H1 (cell line): ENCODE results near the gene ABCC4. TPM values are rescaled to one million over a fixed set of nuclear protein-coding genes. Genes with fewer than 3 reads are reported as not detected.

Experiments used
- CTCF ChIA-PET: fragments of 300-600 bp; sonication (Branson Sonifier 250); formaldehyde crosslinking; loops from one replicate; lab custom pipeline; 2021; ENCODE audit not compliant: partially characterized antibody; lab: Charles Lee
- POLR2A ChIA-PET: fragments of 300-600 bp; sonication (Branson Sonifier 250); formaldehyde crosslinking; loops from one replicate; lab custom pipeline; 2021; ENCODE audit warnings: inconsistent platforms; ENCODE audit not compliant: partially characterized antibody; lab: Charles Lee
- DNase-seq, 2 experiments: peaks; one replicate each; pipeline versions ENCODE4 v3.0.0 to v3.0.0-alpha.2; 2010 to 2022; ENCODE audit warnings: low spot score in 2 of 2, low read depth in 1 of 2, mixed read lengths in 1 of 2
- FAIRE-seq: peaks from 2 replicates; lab custom pipeline; 2011; peaks lifted over from hg19 to GRCh38; lab: Jason Lieb, UNC
- H2AFZ ChIP-seq: 2 replicates; pipeline ENCODE4 v1.8.1; 2012; ENCODE audit warnings: low read length, inconsistent platforms
- H2AK5ac ChIP-seq: 2 replicates; pipeline ENCODE4 v1.6.1; 2013; ENCODE audit warnings: low read depth, low read length
- H2BK120ac ChIP-seq: replicated peaks from 2 replicates; pipeline ENCODE3; 2013; ENCODE audit warnings: low read depth, low read length, inconsistent platforms
- H2BK12ac ChIP-seq: 2 replicates; pipeline ENCODE4 v1.6.1; 2013; ENCODE audit warnings: low read depth, low read length
- H2BK15ac ChIP-seq: 2 replicates; pipeline ENCODE4 v1.6.1; 2013; ENCODE audit warnings: low read length
- H2BK20ac ChIP-seq: 2 replicates; pipeline ENCODE4 v1.6.1; 2013; ENCODE audit warnings: low read length
- H2BK5ac ChIP-seq: 2 replicates; pipeline ENCODE4 v1.6.1; 2013; ENCODE audit warnings: low read depth, low read length
- H3K14ac ChIP-seq: 2 replicates; pipeline ENCODE4 v1.6.1; 2013; ENCODE audit warnings: inconsistent platforms; ENCODE audit not compliant: insufficient read length
- H3K18ac ChIP-seq: 2 replicates; pipeline ENCODE4 v1.6.1; 2013; ENCODE audit warnings: low read length; ENCODE audit errors: extremely low read depth
- H3K23ac ChIP-seq: 2 replicates; pipeline ENCODE4 v1.6.1; 2013; ENCODE audit warnings: inconsistent platforms; ENCODE audit not compliant: insufficient read length
- H3K23me2 ChIP-seq: 2 replicates; pipeline ENCODE4 v1.6.1; 2013; ENCODE audit warnings: low read depth, low read length
- H3K27ac ChIP-seq: 2 replicates; pipeline ENCODE4 v1.6.1; 2011; ENCODE audit warnings: low read depth, low read length, inconsistent platforms
- H3K27me3 ChIP-seq, 4 experiments: replicated peaks in 1 of 4; 1 replicate in 1 of 4; 2 replicates in 3 of 4; pipeline versions ENCODE4 v1.6.1 to v1.8.1; 2011 to 2013; ENCODE audit warnings: low read length in 3 of 4, mild to moderate bottlenecking in 3 of 4, inconsistent platforms in 2 of 4, mixed read lengths in 2 of 4, moderate library complexity in 1 of 4; ENCODE audit not compliant: control insufficient read depth in 3 of 4, insufficient read depth in 3 of 4; ENCODE audit errors: extremely low read depth in 1 of 4
- H3K36me3 ChIP-seq, 4 experiments: 2 replicates each; pipeline versions ENCODE4 v1.6.1 to v1.8.1; 2011 to 2013; ENCODE audit warnings: mild to moderate bottlenecking in 4 of 4, low read length in 3 of 4, moderate library complexity in 2 of 4, control low read depth in 1 of 4, inconsistent platforms in 1 of 4; ENCODE audit not compliant: insufficient read depth in 4 of 4, control insufficient read depth in 2 of 4
- H3K4ac ChIP-seq: replicated peaks from 2 replicates; pipeline ENCODE3; 2013; ENCODE audit warnings: low read length, low read depth, mixed read lengths, inconsistent platforms; ENCODE audit not compliant: insufficient read length
- H3K4me1 ChIP-seq, 4 experiments: replicated peaks in 1 of 4; 1 replicate in 1 of 4; 2 replicates in 3 of 4; pipeline versions ENCODE4 v1.6.1 to v1.8.1; 2011 to 2013; ENCODE audit warnings: low read length in 3 of 4, inconsistent platforms in 2 of 4, mixed read lengths in 1 of 4; ENCODE audit not compliant: insufficient read depth in 4 of 4, control insufficient read depth in 3 of 4
- H3K4me2 ChIP-seq, 2 experiments: 2 replicates each; pipeline versions ENCODE4 v1.6.1 to v1.8.1; 2011 to 2013; ENCODE audit warnings: low read depth in 2 of 2, low read length in 2 of 2, control low read depth in 1 of 2, inconsistent platforms in 1 of 2, mild to moderate bottlenecking in 1 of 2; ENCODE audit not compliant: insufficient read depth in 1 of 2
- H3K4me3 ChIP-seq, 4 experiments: fragments of 200-600, 300-600 bp in 1 of 4; sonication (generic), shearing (Covaris generic), sonication (Bioruptor Twin) in 1 of 4; 2 replicates each; pipeline versions ENCODE4 v1.5.1 to v1.8.1; 2011 to 2016; ENCODE audit warnings: low read length in 4 of 4, low read depth in 3 of 4, control low read depth in 2 of 4, inconsistent platforms in 2 of 4, mild to moderate bottlenecking in 2 of 4, mixed read lengths in 1 of 4, moderate library complexity in 1 of 4; ENCODE audit not compliant: insufficient read depth in 2 of 4; ENCODE audit errors: extremely low read depth in 1 of 4
- H3K56ac ChIP-seq: replicated peaks from 2 replicates; pipeline ENCODE3; 2013; ENCODE audit warnings: low read depth, mild to moderate bottlenecking, mixed read lengths, low read length, inconsistent platforms; ENCODE audit not compliant: insufficient read length
- H3K79me1 ChIP-seq: 2 replicates; pipeline ENCODE4 v1.6.1; 2013; ENCODE audit warnings: low read depth, low read length, control low read depth
- H3K79me2 ChIP-seq, 2 experiments: 2 replicates each; pipeline versions ENCODE4 v1.6.1 to v1.8.1; 2012 to 2013; ENCODE audit warnings: low read length in 2 of 2, mild to moderate bottlenecking in 2 of 2, inconsistent platforms in 1 of 2; ENCODE audit not compliant: insufficient read depth in 2 of 2, control insufficient read depth in 1 of 2
- H3K9ac ChIP-seq, 4 experiments: replicated peaks in 1 of 4; 1 replicate in 1 of 4; 2 replicates in 3 of 4; pipeline versions ENCODE4 v1.6.1 to v1.8.1; 2011 to 2013; ENCODE audit warnings: low read depth in 3 of 4, low read length in 3 of 4, control low read depth in 2 of 4, mild to moderate bottlenecking in 2 of 4, moderate library complexity in 2 of 4, inconsistent platforms in 1 of 4; ENCODE audit errors: extremely low read depth in 1 of 4
- H3K9me3 ChIP-seq, 2 experiments: 2 replicates each; pipeline versions ENCODE4 v1.6.1 to v1.8.1; 2012 to 2013; ENCODE audit warnings: mild to moderate bottlenecking in 2 of 2, moderate library complexity in 2 of 2, control low read depth in 1 of 2, inconsistent platforms in 1 of 2, low read depth in 1 of 2, low read length in 1 of 2, mixed read lengths in 1 of 2; ENCODE audit not compliant: insufficient read depth in 2 of 2
- H4K20me1 ChIP-seq, 2 experiments: replicated peaks in 1 of 2; 2 replicates each; pipeline versions ENCODE3 to v1.8.1; 2011 to 2013; ENCODE audit warnings: inconsistent platforms in 2 of 2, low read length in 2 of 2, mild to moderate bottlenecking in 1 of 2; ENCODE audit not compliant: insufficient read depth in 2 of 2, control insufficient read depth in 1 of 2
- H4K5ac ChIP-seq: 2 replicates; pipeline ENCODE4 v1.6.1; 2013; ENCODE audit warnings: low read length, low read depth, mixed read lengths, inconsistent platforms; ENCODE audit not compliant: insufficient read length
- H4K8ac ChIP-seq: 2 replicates; pipeline ENCODE4 v1.8.0; 2013; ENCODE audit warnings: mild to moderate bottlenecking, moderate library complexity, low read length, inconsistent platforms; ENCODE audit not compliant: insufficient read depth; ENCODE audit errors: extremely low read depth
- H4K91ac ChIP-seq: replicated peaks from 2 replicates; pipeline ENCODE3; 2013; ENCODE audit warnings: low read length, mixed read lengths, inconsistent platforms; ENCODE audit not compliant: insufficient read length
- MAFK ChIP-seq: IDR thresholded peaks from 2 replicates; pipeline ENCODE4 v1.6.1; 2012; ENCODE audit warnings: low read depth, mild to moderate bottlenecking, improper control_type of control experiment, low read length
- WGBS, 2 experiments: shearing (Covaris generic) in 1 of 2; methylation state at CpG; one replicate each; pipeline versions ENCODE4 v1.1.6 to v1.1.7; 2013 to 2015; ENCODE audit warnings: low lambda C conversion rate in 2 of 2, mixed read lengths in 2 of 2, inconsistent platforms in 1 of 2, low coverage in 1 of 2, missing lambda C conversion rate in 1 of 2; ENCODE audit not compliant: insufficient replicate concordance in 2 of 2, insufficient coverage in 1 of 2, insufficient read length in 1 of 2; ENCODE audit errors: extremely low coverage in 1 of 2, missing lambda C conversion rate in 1 of 2; 5-methylcytosine and 5-hydroxymethylcytosine counted together
- polyA plus RNA-seq, 7 experiments: library from polyadenylated mRNA; depleted of rRNA in 3 of 7; stranded (reverse) in 5 of 7; unstranded in 2 of 7; fragments of >200 nt in 5 of 7; fragments of 200-250 nt in 2 of 7; gene quantifications; 1 replicate in 5 of 7; 2 replicates in 1 of 7; 4 replicates in 1 of 7; pipeline versions ENCODE4 v1.2.1 to v1.2.3, GENCODE V29; 2011 to 2013; ENCODE audit warnings: missing spikeins in 2 of 7, mixed read lengths in 2 of 7
- total RNA-seq: library from RNA; stranded (reverse); fragmentation: NEBNext Ultra II Directional; extraction: Animal tissue kit (Norgen Biotek cat#: 25700); gene quantifications from 2 replicates; pipeline ENCODE4 v1.2.1, GENCODE V29; 2021

The ABCC4 gene
- total and polyA plus RNA-seq, 2 of the 8 experiments (the other 6 are each of a cell fraction or from before 2014, with no cell fraction given) = 4.0 to 14.1 TPM

DNA sequence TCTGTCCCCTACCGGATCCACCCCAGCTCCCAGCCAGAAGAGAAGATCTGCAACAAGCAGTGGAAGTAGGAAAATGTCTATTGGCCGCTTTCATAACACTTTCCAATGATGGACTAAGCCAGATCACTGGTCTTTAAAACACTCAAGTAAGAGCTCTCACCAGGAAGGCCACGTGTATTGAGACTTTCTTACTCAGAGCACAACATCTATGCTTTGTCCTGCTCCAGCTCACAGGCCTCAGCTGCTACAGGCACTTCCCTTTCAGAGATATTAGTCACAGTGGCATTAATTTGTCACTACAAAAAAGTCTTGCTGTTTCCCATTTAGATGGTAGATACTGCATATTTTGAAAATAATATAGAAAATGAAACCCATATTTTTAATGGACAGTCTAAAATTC, 164.2 kb downstream of the ABCC4 start:
- no peak overlapping the region for H3K4me2 ChIP-seq
- H3K9me3 ChIP-seq = no peaks in the 10 kb centered on the region
- H3K79me1 ChIP-seq = no peaks in the 10 kb centered on the region
- no peak overlapping the region for H3K23ac ChIP-seq
- H3K18ac ChIP-seq = no peak overlapping the region
- H4K91ac ChIP-seq = no peak overlapping the region
- H2BK120ac ChIP-seq = no peak overlapping the region
- FAIRE-seq (no peak), DNase-seq (no peak)
- no peaks in the 10 kb centered on the region for H3K23me2 ChIP-seq
- H3K4me1 ChIP-seq = no peaks in the 10 kb centered on the region; a peak in 1 of 7 replicates
- no peak overlapping the region for H2AK5ac ChIP-seq
- no peak overlapping the region for H3K9ac ChIP-seq
- no peak for TF ChIP-seq MAFK
- H2BK5ac ChIP-seq = no peak overlapping the region; the same call in 1 of the 2 replicates
- H4K8ac ChIP-seq = no peak overlapping the region
- POLR2A ChIA-PET = no interaction called here
- no peak overlapping the region for H3K56ac ChIP-seq
- no peak overlapping the region for H3K14ac ChIP-seq
- H2BK15ac ChIP-seq = no peak overlapping the region
- no peak overlapping the region for H3K4ac ChIP-seq
- H2BK12ac ChIP-seq = no peak overlapping the region
- no peak overlapping the region for H3K4me3 ChIP-seq
- H2BK20ac ChIP-seq = no peak overlapping the region
- H4K5ac ChIP-seq = no peak overlapping the region
- H3K79me2 ChIP-seq = no peaks in the 10 kb centered on the region
- CTCF ChIA-PET = no interaction called here
- H3K27ac ChIP-seq = no peak overlapping the region
- H3K27me3 ChIP-seq = no peaks in the 10 kb centered on the region
- no peaks in the 10 kb centered on the region for H4K20me1 ChIP-seq
- H3K36me3 ChIP-seq = no peaks in the 10 kb centered on the region
- no peak overlapping the region for H2AFZ ChIP-seq
- WGBS, 2 experiments = 87% methylated on average over 3 of the region's 3 CpGs; no CpG with 5 or more reads in 1 of the 2 experiments
